BE2C (cell line): ENCODE measurements around the gene SPATA2L.
"Not testable (repeated sequence)": the region's sequence is repeated elsewhere in the genome, so short reads cannot be mapped to it uniquely, and the experiment has no call there.

Source experiments
- DNase-seq: peaks from one replicate; pipeline ENCODE4 v3.0.0-alpha.2; 2020
- H3K27me3 ChIP-seq: fragments of 250-450 bp; sonication (Bioruptor Pico); 2 replicates; pipeline ENCODE4 v1.5.1; 2020; ENCODE audit warnings: mild to moderate bottlenecking
- H3K36me3 ChIP-seq: fragments of 250-450 bp; sonication (Bioruptor Pico); 2 replicates; pipeline ENCODE4 v1.5.1; 2020; ENCODE audit warnings: mild to moderate bottlenecking
- H3K4me1 ChIP-seq: fragments of 250-450 bp; sonication (Bioruptor Pico); 2 replicates; pipeline ENCODE4 v1.5.1; 2020
- H3K4me3 ChIP-seq: 2 replicates; pipeline ENCODE4 v1.5.1; 2011; ENCODE audit warnings: low read depth, low read length
- H3K9me3 ChIP-seq: fragments of 250-450 bp; sonication (Bioruptor Pico); 2 replicates; pipeline ENCODE4 v1.5.1; 2020
- CTCF ChIP-seq: IDR thresholded peaks from 2 replicates; pipeline ENCODE4 v1.5.1; 2012; ENCODE audit warnings: mild to moderate bottlenecking, low read depth, low read length

Gene SPATA2L

GRCh38 chr16:89670496-89671431 lies 30.7 kb downstream of the SPATA2L start:
- Histone ChIP-seq H3K4me1 (no peaks in the 10 kb centered on the region), H3K27me3 (no peaks in the 10 kb centered on the region), H3K9me3 (no peaks in the 10 kb centered on the region), H3K36me3 (no peaks in the 10 kb centered on the region), H3K4me3 (no peak overlapping the region)
- no peak for TF ChIP-seq CTCF
- DNase-seq: no peak

- H3K36me3 ChIP-seq: no peaks in the 10 kb centered on the region
- no peak overlapping the region for H3K4me3 ChIP-seq
- no peak for DNase-seq
- H3K9me3 ChIP-seq: no peaks in the 10 kb centered on the region
- no peaks in the 10 kb centered on the region for H3K27me3 ChIP-seq
- TF ChIP-seq CTCF: no peak
- H3K4me1 ChIP-seq: no peaks in the 10 kb centered on the region
Measured at GRCh38 chr16:89669755-89670154, 31.8 kb downstream of the SPATA2L start.

GRCh38 chr16:89668790-89669158 lies 32.7 kb downstream of the SPATA2L start:
- TF ChIP-seq CTCF: no peak

GRCh38 chr16:89667633-89668032 lies 33.9 kb downstream of the SPATA2L start:
- Histone ChIP-seq H3K36me3 (no peaks in the 10 kb centered on the region; the same call in 1 of the 2 replicates), H3K27me3 (no peaks in the 10 kb centered on the region), H3K4me1 (no peaks in the 10 kb centered on the region), H3K9me3 (no peaks in the 10 kb centered on the region), H3K4me3 (no peak overlapping the region)
- no peak for TF ChIP-seq CTCF
- DNase-seq: no peak

More at GRCh38 chr16:89668790-89669158, 32.7 kb downstream of the SPATA2L start:
- DNase-seq: no peak
- Histone ChIP-seq H3K4me3 (no peak overlapping the region), H3K4me1 (no peaks in the 10 kb centered on the region), H3K9me3 (no peaks in the 10 kb centered on the region), H3K36me3 (no peaks in the 10 kb centered on the region), H3K27me3 (no peaks in the 10 kb centered on the region)

GRCh38 chr16:89667000-89667399 lies 34.5 kb downstream of the SPATA2L start:
- peak; percentile 73 for DNase-seq
- H3K4me3 ChIP-seq, H3K9me3 ChIP-seq, H3K4me1 ChIP-seq, H3K36me3 ChIP-seq, H3K27me3 ChIP-seq: not testable (repeated sequence)
- peak; percentile 62 for TF ChIP-seq CTCF

- H3K4me3 ChIP-seq, H3K9me3 ChIP-seq, DNase-seq, H3K4me1 ChIP-seq, H3K27me3 ChIP-seq: not testable (repeated sequence)
- H3K36me3 ChIP-seq: peaks cover 17% of the 10 kb centered on the region
Measured at GRCh38 chr16:89664238-89664637, 37.3 kb downstream of the SPATA2L start.
